AG08395 (cell line): ENCODE data around the gene EFCAB12.

Experiments used
- DNase-seq: peaks from one replicate; pipeline ENCODE4 v3.0.0; 2012; ENCODE audit warnings: mixed read lengths, low spot score

EFCAB12 gene

GRCh38 chr3:129445471-129445870 is 17.0 kb upstream of the EFCAB12 start:
- no peak for DNase-seq

DNA sequence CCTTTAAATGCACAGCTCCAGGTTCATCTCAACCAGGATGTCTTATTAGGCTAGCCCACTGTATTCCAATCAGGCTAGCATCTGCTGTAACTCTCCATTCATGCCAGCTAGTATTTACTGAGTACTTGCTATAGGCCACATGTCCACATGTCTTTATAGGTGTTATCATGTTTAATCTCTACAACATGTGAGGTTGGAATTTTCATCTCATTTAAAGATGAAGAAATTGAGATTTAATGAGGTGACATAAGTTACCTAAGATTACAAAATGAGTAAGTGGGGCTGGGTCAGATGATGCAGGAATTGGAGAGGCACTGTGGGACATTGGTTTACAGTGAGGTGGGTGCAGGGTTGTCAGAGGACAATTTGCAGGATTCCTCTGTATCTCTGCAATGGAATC is 14.5 kb upstream of the EFCAB12 start:
- no peak for DNase-seq

- no peak for DNase-seq
These were observed 14.1 kb upstream of the EFCAB12 start for GRCh38 chr3:129442486-129442885.

DNA sequence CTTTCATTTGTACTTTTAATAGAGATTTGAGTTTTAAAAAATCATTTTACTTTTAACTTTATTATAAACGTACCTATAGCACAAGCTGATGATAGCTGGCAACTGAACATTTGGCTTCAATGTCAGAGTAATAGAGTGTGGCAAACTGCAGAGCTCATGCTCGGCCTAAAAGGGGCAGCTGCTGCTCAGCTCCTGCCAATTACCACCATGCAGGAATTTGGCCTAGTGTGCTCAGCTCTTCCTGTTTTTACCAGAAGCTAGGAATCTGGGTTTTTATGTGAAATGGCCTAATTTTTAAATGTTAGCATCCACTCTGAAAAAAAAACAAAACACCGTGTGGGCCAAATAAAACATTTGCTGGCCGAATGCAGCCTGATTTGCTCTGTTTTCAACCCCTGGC is 13.3 kb upstream of the EFCAB12 start:
- DNase-seq: peak; percentile 59

DNA sequence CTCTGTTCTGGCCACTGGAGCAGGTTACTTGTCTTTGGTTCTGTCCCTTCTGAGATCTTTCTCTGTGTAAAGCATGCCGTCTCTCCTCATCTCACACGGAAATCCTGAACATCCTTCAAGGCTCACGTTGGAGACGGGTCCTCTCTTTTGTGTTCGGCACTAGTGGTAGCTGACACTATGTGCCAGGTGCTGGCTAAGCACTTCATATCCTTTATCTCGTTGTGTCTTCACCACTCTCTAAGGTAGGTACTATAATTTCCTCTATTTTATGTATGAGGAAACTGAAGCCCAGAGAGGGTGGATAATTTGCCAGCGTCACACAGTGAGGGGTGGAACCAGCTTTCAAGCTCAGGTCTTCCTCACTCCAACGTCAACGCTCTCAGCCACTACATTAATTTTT is 12.8 kb upstream of the EFCAB12 start:
- DNase-seq: no peak

DNA sequence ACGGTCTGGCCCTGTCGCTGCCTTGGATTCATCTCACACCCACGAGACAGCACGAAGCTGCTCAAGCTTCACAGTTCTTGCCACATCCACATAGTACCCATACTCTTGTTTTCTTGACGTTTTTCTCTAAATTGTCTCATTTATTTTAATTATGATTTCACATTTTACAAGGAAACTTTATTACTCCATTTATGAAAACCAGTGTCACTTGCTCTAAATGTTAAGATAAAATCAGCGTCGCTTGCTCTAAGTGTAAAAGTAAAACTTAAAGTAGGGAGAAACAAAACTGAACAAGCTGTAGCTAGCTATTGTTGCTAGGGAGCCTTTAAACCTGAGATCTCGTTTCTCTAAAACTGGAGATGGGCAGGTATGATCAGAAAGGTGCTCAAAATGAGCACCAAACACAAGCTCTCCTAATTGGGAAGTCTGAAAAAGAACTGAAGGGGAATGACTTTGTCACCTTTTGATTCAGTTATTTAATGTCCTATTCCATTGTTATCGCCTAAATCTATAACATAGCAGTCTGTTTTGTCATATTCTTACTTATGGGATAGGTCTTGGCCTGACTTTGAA is 12.3 kb upstream of the EFCAB12 start:
- peak; percentile 63 for DNase-seq

DNA sequence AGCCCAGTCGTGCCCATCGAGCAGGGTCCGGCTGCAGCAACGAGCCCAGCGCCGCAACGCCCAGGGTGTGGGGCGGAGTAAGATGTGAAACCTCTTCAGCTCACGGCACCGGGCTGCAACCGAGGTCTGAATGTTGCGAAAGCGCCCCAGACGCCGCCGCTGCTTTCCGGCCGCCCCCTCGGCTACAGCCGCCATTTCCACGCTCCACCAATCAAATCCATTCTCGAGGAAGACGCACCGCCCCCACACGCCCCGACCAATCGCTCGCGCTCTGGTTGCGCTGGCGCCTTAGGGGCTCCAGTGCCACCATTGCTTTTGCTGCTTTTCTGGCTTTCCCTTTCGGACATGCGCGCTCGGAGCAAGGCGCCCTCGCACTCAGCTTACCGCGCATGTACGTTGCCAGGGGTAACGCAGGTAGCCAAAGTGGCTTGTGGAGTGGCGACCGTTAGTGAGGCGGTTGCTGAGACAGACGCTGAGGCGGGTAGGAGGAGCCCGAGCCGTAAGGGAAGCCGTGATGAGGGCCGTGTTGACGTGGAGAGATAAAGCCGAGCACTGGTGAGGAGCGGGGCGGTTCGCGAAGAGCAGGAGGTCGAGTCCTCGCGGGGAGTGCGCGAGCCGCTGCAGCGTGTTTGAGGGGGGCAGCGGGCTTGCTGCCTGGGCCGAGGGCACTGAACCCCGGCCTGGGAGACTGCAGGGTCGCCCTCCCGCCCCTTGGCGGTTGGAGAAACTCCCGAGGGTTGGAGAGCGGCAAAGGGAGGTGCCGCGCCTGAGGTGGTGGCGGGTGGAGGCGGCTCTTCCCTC is 11.6 kb upstream of the EFCAB12 start, which contains the start of the genes IFT122 and MBD4:
Gene IFT122, plus strand, starts transcription at position 408 of the 801 bp plus-strand sequence. Its CDS starts 107 bp downstream, at position 515.
Gene MBD4, minus strand, starts transcription at position 132 of the 801 bp plus-strand sequence. Its CDS starts 115 bp downstream, at position 17.
- DNase-seq: peak; percentile 100

DNA sequence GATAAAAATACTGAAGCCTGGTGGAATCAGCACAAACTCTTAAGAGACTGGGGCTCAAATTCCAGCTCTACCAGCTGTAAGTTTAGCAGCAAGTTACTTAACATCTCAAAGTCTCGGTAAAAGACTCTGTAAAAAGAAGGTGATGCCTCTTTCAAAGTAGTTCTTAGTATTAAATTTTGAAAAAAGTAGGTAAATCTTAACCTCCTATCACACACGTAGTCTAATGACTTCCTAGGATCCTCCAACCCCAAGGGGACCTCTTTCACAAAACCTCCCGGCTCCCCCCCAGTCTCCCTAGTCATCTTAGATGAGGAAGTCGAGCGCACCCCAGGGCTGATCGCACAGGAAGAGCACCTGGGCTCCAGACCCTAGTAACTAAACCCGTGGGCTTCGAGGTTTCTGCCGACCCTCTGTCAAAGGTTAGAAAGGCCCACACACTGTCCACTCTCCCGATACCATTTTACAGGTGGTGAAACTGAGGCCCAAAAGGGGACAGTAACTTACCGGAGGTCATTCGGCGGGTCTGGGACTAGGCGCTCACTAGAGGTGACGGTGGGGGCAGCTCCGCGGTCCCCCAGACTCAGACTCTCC is 10.9 kb upstream of the EFCAB12 start:
- no peak for DNase-seq

DNA sequence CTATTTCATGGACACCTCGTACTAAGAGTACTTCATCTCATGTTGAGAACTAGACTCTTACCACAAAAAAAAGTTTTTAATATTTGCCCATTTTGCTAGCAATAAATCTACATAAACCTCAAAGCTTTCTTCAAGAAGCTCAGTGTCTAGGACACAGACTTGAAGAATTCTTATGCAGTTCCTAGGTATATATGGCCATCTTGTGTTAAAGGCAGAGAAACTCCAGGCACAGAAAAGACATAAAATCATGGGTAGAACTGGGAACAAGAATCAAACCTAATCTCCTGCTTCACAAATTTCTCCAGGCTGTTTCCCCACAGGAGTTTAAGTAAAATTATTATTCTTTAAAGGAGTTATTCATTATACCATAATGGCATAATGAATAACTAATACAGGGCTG is 6.9 kb upstream of the EFCAB12 start:
- no peak for DNase-seq

DNA sequence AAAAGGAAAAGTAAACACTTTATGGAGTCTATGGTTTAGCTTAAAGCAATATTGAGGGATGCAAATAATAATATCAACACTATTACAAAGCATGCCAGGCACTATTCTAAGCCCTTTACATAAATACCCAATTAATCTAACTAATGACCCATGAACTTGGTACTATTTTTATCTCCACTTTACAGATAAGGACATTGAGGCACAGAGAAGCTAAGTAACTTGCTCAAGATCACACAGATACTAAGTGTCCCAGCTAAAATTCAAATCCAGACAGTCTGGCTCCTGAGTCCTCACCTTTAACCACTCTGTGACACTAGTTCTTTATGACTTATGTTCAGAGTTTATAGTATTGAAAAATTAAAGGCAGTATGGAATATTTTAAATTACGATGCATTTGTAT is 5.7 kb upstream of the EFCAB12 start:
- DNase-seq: no peak

DNA sequence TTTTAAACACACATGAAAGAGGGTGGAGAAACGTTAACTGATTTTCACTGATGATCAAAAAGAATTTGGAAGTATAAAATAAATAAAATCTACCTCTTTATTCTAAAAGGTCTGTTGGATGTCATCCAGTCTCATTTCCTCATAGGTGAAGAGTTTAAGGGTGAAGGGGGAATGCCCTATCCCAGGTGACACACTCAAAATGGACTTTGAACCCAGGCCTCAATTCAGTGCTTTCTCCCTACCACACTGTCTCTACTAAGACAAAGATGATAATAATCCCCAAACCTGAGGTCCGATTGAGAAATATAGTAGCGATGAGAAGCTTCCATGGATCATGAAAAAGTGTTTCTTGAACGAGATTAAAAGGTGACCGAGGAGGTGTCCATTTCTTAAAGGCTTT is 5.1 kb upstream of the EFCAB12 start:
- DNase-seq: no peak

- DNase-seq: no peak
These were observed 4.2 kb upstream of the EFCAB12 start for GRCh38 chr3:129432671-129433070.

DNA sequence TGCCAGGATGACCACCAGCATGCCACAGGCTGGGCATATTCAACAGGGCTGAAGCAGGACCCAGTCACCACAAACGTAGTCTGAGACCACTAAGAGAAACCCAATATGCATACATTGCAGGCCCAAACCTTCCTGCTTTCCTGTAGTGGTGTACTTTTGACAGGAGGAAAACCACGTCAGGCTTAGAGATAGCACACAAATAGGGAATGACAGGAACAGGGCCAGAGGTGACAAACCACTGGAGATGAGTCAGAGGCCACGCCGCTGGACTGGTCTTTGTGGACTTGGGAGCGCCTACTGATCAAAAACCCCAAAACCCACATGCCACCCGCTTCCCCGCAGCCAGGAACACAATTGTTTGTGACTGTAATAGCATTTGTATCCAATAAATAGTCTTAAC is 3.6 kb upstream of the EFCAB12 start:
- no peak for DNase-seq

- no peak for DNase-seq
These were observed 1.2 kb upstream of the EFCAB12 start for GRCh38 chr3:129429602-129430001.

GRCh38 chr3:129429080-129429451 is 630 bp upstream of the EFCAB12 start:
- DNase-seq: no peak

- no peak for DNase-seq
These were observed 445 bp downstream of the EFCAB12 start for GRCh38 chr3:129428007-129428375.

DNA sequence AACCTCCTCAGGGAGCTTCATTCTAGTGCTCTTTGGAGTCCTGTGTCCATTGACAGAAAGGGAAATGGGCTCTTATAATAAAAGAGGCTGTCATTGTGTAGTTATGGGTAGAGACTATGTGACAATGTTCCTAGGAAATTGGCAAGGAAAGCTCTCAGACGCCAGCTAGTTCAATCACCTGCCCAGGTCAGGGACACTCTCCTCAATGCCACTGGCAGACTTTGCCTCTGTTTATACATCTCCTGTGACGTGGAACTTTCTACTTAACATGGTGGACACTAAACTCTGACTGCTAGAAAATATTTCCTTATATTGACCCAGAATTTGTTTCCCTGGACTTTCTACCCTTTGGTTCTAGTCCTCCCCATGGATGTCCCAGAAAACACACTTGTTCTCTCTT is 2.8 kb downstream of the EFCAB12 start:
- DNase-seq: no peak

DNA sequence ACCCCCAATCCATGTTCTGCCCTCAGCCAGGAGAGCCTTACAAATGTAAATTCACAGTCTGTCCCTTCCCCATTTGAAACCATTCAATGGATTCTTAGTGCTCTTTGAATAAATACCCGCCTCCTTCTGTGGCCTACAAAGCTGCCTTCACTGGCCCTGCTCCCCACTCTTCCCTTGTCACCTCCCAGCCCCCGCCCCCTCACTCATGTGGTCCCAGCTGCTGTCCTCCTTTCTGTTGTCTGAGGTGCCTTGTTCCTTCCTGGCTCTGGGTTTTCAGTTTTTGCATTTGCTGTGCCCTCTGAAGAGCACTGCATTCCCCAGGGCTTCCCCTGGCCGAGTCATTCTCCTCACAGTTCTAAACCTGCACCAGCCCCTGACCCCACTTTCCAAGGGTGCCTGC is 3.2 kb downstream of the EFCAB12 start:
- DNase-seq: no peak

- no peak for DNase-seq
These were observed 4.1 kb downstream of the EFCAB12 start for GRCh38 chr3:129424185-129424841.

- no peak for DNase-seq
These were observed 5.5 kb downstream of the EFCAB12 start for GRCh38 chr3:129422897-129423296.

- no peak for DNase-seq
These were observed 6.3 kb downstream of the EFCAB12 start for GRCh38 chr3:129421988-129422745.

- no peak for DNase-seq
These were observed 7.1 kb downstream of the EFCAB12 start for GRCh38 chr3:129421236-129421883.
